Omental fat pad (tissue), 4 donors: ENCODE measurements around the gene KLF15. TPM values are rescaled to one million over a fixed set of nuclear protein-coding genes. Genes with fewer than 3 reads are reported as not detected.

Source experiments
- ATAC-seq: fragments of 150-250 bp; one replicate; pipeline ENCODE4 v1.9.1; 2016; ENCODE audit warnings: mild to moderate bottlenecking, moderate library complexity; ENCODE audit not compliant: low FRiP score
- DNase-seq: peaks from one replicate; pipeline ENCODE4 v3.0.0-alpha.2; 2019; ENCODE audit warnings: low spot score
- CTCF ChIP-seq, 3 donors: fragments of 450-650 bp; IDR thresholded peaks; one replicate each; pipeline ENCODE4 v1.5.1; 2016 to 2017; ENCODE audit warnings: antibody characterized with exemption in 3 of 3, mild to moderate bottlenecking in 3 of 3, moderate library complexity in 2 of 3
- total RNA-seq, 4 donors: library from RNA; depleted of rRNA; stranded (reverse); fragments of >200 nt; gene quantifications; one replicate each; pipeline ENCODE4 v1.1.0, GENCODE V29; 2016

KLF15 gene
- total RNA-seq, 4 donors from 2014 or later = 22.3 to 73.1 (median 59.9) TPM

- TF ChIP-seq CTCF (IDR thresholded peaks at IDR 0.05) = no peak
- no peak for ATAC-seq
- DNase-seq = no peak
Observed at GRCh38 chr3:126351086-126351770, 6.0 kb downstream of the KLF15 start.

- DNase-seq (no peak), ATAC-seq (no peak)
Observed at GRCh38 chr3:126350502-126351085, 6.6 kb downstream of the KLF15 start.

GRCh38 chr3:126349611-126350501 lies 7.4 kb downstream of the KLF15 start:
- ATAC-seq = no peak
- DNase-seq = no peak
- no peak for TF ChIP-seq CTCF (IDR thresholded peaks at IDR 0.05)

More at GRCh38 chr3:126350502-126351085, 6.6 kb downstream of the KLF15 start:
- TF ChIP-seq CTCF (IDR thresholded peaks at IDR 0.05) = no peak

GRCh38 chr3:126349071-126349470 lies 8.1 kb downstream of the KLF15 start:
- ATAC-seq (no peak), DNase-seq (no peak)
- TF ChIP-seq CTCF (IDR thresholded peaks at IDR 0.05) = no peak

- no peak for TF ChIP-seq CTCF (IDR thresholded peaks at IDR 0.05)
- DNase-seq (no peak), ATAC-seq (no peak)
Observed at GRCh38 chr3:126348308-126348920, 8.8 kb downstream of the KLF15 start.

GRCh38 chr3:126347543-126348161 lies 9.6 kb downstream of the KLF15 start:
- no peak for TF ChIP-seq CTCF (IDR thresholded peaks at IDR 0.05)
- DNase-seq (no peak), ATAC-seq (no peak)
